ENCODE data around the gene ATE1.

DNA sequence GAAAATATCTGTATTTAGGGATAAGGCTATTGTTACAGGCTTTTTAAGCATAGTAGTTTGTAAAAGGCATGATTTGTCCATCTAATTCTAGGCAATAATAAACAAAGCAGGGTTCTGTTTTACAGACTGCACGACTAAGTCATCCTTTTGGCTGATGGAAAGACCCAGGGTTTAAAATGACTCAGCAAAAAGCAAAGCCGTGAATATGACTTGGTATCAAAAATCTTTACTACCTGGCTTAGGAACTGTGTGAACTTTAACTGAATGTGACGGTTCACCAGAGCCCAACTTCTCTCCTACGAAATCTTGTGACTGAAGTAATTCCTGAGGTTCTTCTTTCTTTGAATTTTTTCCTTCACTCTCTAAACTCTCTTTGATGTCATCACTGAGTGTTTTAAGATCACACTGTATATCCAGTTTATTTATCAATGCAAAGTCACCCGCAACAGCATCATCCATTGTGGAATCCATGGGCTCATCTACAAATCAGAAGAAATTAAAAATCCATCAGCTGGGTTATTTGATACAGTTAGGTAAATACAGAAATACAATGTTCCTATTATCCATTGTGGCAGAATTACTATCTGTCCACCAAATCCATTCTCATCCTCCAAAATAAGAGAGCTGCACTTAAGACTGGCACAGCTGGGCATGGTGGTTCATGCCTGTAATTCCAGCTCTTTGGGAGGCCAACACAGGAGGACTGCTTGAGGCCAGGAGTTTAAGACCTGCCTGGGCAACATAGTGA lies 17.0 kb downstream of the ATE1 start:
- TF ChIP-seq RFX5 (IDR thresholded peaks at IDR 0.05; ENCODE audit: low read depth, low read length) (no peak), POLR2A (IDR thresholded peaks at IDR 0.05; ENCODE audit: low read depth, low read length) (no peak)
